Transverse colon (tissue), 4 donors: ENCODE measurements around the gene ZNF423. TPM values are rescaled to one million over a fixed set of nuclear protein-coding genes. Genes with fewer than 3 reads are reported as not detected.

Experiments used
- DNase-seq: peaks from one replicate; pipeline ENCODE4 v3.0.0-alpha.2; 2019
- H3K27ac ChIP-seq, 4 donors: fragments of 200-600 bp; sonication (generic); 2 replicates each; pipeline ENCODE4 v1.5.1; 2016 to 2018; ENCODE audit warnings: inconsistent platforms in 4 of 4
- H3K27me3 ChIP-seq: fragments of 200-600 bp; sonication (generic); 2 replicates; pipeline ENCODE4 v1.5.1; 2017; ENCODE audit warnings: inconsistent platforms
- H3K36me3 ChIP-seq, 4 donors: fragments of 200-600 bp; sonication (generic); 2 replicates each; pipeline ENCODE4 v1.5.1; 2017 to 2019; ENCODE audit warnings: inconsistent platforms in 4 of 4
- H3K4me1 ChIP-seq, 4 donors: fragments of 200-600 bp; sonication (generic); 2 replicates each; pipeline ENCODE4 v1.5.1; 2017 to 2020; ENCODE audit warnings: inconsistent platforms in 4 of 4
- H3K4me3 ChIP-seq, 4 donors: fragments of 200-600 bp; sonication (generic); 1 replicate in 1 of 4; 2 replicates in 3 of 4; pipeline versions ENCODE4 v1.5.1 to v1.6.1; 2017 to 2019; ENCODE audit warnings: inconsistent platforms in 4 of 4
- H3K9me3 ChIP-seq, 2 donors: fragments of 200-600 bp; sonication (generic); 2 replicates each; pipeline ENCODE4 v1.5.1; 2017 to 2019; ENCODE audit warnings: inconsistent platforms in 2 of 2
- EP300 ChIP-seq: sonication (generic); formaldehyde crosslinking; IDR thresholded peaks from one replicate; pipeline ENCODE4 v1.6.1; 2017; ENCODE audit warnings: antibody characterized with exemption, low read depth
- POLR2A ChIP-seq: fragments of 450-650 bp; IDR thresholded peaks from one replicate; pipeline ENCODE4 v1.6.1; 2016; ENCODE audit warnings: antibody characterized with exemption, mild to moderate bottlenecking, moderate library complexity
- POLR2AphosphoS5 ChIP-seq, 3 donors: sonication (generic); formaldehyde crosslinking; IDR thresholded peaks; one replicate each; pipeline ENCODE4 v1.6.1; 2016; ENCODE audit warnings: antibody characterized with exemption in 3 of 3
- WGBS, 2 donors: methylation state at CpG; one replicate each; pipeline ENCODE4 v1.1.5; 2018; ENCODE audit warnings: low coverage in 1 of 2; 5-methylcytosine and 5-hydroxymethylcytosine counted together
- in situ Hi-C, 4 donors: fragments of 200-750 bp; cut with MboI; loops; one replicate each; pipeline versions ENCODE4 v1.15.0 to v1.15.1; 2017; ENCODE audit warnings: low sequenced_read_pairs in 3 of 4, low pct_ligation_motif_present in 1 of 4, low pct_unique_long_range_greater_than_20kb in 1 of 4
- intact Hi-C: fragments of 100-400 bp; cut with DNase I; formaldehyde crosslinking; loops from one replicate; pipeline ENCODE4 v1.15.1; 2023; ENCODE audit warnings: low total_unique reads
- total RNA-seq, 4 donors: library from RNA; depleted of rRNA; stranded (reverse); fragments of >200 nt; gene quantifications; one replicate each; pipeline ENCODE4 v1.1.0, GENCODE V29; 2016
- TF ChIP-seq, protein P1 (sequence below), 5 experiments: fragments of 200-600 bp in 3 of 5; fragments of 450-650 bp in 2 of 5; sonication (generic) in 3 of 5; IDR thresholded peaks; 1 replicate in 2 of 5; 2 replicates in 3 of 5; pipeline ENCODE4 v1.5.1; 2016 to 2017; ENCODE audit warnings: antibody characterized with exemption in 5 of 5, inconsistent platforms in 3 of 5, mild to moderate bottlenecking in 2 of 5, moderate library complexity in 1 of 5

Gene ZNF423
- total RNA-seq, 4 donors from 2014 or later = 4.9 to 13.1 (median 7.2) TPM

DNA sequence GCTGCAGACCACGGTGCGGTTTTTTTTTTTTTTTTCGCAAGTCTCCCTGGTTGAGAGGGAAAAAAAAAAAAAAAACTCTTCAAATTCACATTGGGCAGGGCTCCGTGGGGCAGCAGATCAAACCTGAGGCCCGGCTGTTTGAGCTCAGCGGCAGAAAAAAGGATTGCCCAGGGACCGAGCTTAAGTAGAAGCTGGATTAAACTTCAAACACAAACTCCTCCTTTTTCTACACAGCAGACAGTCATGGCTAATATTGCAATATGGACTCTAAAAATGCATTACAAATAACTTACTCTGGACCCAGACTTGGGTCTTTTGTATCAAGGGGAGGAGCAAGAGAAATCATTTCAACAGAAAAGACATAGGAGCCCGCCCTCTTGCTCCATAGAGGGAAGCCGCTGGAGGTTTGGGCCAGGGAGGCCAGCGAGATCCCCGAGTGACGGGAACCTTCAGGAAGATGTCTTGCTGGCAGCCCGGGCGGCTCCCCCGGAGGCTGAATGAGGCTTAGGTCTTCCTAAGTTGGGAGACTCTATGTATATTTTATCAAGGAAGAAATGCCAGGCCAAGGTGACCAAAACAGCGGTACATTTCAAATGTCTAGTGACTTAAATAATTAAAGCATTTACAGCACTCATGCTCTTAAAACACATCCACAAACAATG lies 167.7 kb downstream of the ZNF423 start:
- no peaks in the 10 kb centered on the region for H3K4me1 ChIP-seq
- H3K4me3 ChIP-seq = no peak overlapping the region
- no peak for DNase-seq
- in situ Hi-C loops (no loop called here), intact Hi-C loops (no loop called here)
- H3K27me3 ChIP-seq = no peaks in the 10 kb centered on the region
- 82% methylated on average over 13 to 16 of the region's 16 CpGs for WGBS, 2 donors
- TF ChIP-seq POLR2AphosphoS5 (IDR thresholded peaks at IDR 0.05) (no peak), EP300 (no peak), POLR2A (no peak)
- TF ChIP-seq, protein P1, sequence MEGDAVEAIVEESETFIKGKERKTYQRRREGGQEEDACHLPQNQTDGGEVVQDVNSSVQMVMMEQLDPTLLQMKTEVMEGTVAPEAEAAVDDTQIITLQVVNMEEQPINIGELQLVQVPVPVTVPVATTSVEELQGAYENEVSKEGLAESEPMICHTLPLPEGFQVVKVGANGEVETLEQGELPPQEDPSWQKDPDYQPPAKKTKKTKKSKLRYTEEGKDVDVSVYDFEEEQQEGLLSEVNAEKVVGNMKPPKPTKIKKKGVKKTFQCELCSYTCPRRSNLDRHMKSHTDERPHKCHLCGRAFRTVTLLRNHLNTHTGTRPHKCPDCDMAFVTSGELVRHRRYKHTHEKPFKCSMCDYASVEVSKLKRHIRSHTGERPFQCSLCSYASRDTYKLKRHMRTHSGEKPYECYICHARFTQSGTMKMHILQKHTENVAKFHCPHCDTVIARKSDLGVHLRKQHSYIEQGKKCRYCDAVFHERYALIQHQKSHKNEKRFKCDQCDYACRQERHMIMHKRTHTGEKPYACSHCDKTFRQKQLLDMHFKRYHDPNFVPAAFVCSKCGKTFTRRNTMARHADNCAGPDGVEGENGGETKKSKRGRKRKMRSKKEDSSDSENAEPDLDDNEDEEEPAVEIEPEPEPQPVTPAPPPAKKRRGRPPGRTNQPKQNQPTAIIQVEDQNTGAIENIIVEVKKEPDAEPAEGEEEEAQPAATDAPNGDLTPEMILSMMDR (IDR thresholded peaks at IDR 0.05) = no peak
- H3K9me3 ChIP-seq = no peaks in the 10 kb centered on the region
- no peak overlapping the region for H3K27ac ChIP-seq
- no peaks in the 10 kb centered on the region for H3K36me3 ChIP-seq

DNA sequence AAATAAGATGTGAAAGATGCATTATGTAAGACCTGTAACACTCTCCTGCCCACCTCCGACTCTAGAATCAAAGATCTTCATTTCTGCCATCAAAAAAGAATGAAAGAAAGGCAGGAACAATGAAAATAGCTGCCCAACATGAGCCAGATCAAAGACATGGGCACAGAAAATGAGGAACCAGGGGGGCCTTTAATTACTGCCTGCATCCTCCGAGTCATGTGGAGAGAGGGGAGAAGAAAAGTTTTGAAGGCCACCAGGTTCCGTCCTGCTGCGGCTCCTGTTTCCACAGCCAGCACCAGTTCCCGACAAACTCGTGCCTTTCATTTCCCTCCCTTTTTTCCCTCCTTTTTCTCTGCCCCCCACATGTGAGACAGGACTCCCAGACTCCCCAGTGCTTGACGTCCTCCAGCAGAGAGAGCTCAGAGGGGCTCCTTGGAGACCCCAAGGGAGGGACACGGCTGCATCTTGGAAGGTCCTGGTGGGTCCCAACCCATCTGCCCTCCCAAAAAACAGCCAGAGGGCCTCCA lies 168.4 kb downstream of the ZNF423 start:
- no peak overlapping the region for H3K4me3 ChIP-seq
- TF ChIP-seq, protein P1 (IDR thresholded peaks at IDR 0.05) = no peak
- no peaks in the 10 kb centered on the region for H3K4me1 ChIP-seq
- H3K27ac ChIP-seq = no peak overlapping the region
- in situ Hi-C loops = no loop called here
- no peaks in the 10 kb centered on the region for H3K27me3 ChIP-seq
- 63% methylated on average over 8 of the region's 8 CpGs; no CpG with 5 or more reads in 1 of the 2 donors for WGBS, 2 donors
- intact Hi-C loops = no loop called here
- H3K9me3 ChIP-seq = no peaks in the 10 kb centered on the region
- DNase-seq = no peak
- no peaks in the 10 kb centered on the region for H3K36me3 ChIP-seq

DNA sequence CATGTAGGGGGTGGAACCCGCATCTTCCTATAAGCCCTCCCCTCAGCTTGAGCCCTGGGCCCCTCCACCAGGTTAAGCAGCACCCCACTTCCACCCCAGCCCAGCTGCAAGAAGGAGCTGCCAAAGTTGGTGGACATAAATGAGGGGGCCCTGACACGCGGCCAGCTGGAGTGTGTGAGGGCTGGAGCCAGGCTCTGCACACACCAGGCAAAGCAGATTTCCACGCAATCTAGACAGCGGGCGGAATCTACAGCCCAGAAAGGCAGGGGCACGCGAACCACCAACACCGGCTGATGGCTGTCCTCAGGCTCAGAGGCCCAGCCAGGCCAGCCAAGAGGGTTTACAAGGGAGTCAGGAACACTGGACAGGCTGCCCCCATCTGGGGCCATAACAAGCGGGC lies 171.2 kb downstream of the ZNF423 start:
- in situ Hi-C loops (no loop called here), intact Hi-C loops (no loop called here)
- Histone ChIP-seq H3K4me1 (no peaks in the 10 kb centered on the region), H3K27me3 (no peaks in the 10 kb centered on the region), H3K27ac (no peak overlapping the region), H3K36me3 (no peaks in the 10 kb centered on the region), H3K4me3 (no peak overlapping the region), H3K9me3 (no peaks in the 10 kb centered on the region)
- WGBS, 2 donors = 87% methylated on average over 10 of the region's 10 CpGs; no CpG with 5 or more reads in 1 of the 2 donors
- no peak for TF ChIP-seq POLR2AphosphoS5 (IDR thresholded peaks at IDR 0.05)
- TF ChIP-seq, protein P1 (IDR thresholded peaks at IDR 0.05) = no peak
- no peak for TF ChIP-seq EP300
- TF ChIP-seq POLR2A = no peak
- DNase-seq = no peak

DNA sequence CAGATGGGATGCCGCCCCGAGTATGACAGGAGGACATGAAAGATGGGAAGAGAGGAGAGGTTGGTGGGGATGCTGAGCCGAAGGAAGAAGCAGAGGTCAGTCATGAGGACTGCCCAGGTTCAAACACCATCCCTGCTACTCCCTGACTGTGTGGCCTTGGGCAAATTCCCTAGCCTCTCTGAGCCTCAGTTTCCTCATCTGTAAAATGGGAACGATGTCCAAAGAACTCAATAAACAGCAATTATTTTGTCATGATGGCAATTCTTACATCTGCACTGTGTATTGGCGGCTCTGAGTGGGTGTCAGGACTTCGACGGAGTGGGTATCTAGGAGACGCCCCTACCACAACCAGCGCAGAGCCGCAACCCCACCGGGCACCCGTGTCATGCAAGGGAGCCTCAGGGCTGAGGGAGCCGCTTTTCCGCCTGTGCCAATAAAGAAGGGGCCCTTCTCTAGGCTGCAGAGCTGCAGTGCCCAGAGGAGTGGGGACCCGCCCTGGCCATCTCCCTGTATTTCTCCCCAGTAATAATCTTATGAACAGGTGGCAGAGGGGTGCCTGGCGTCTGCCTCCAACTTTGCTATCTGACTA lies 173.2 kb downstream of the ZNF423 start:
- Histone ChIP-seq H3K27me3 (no peaks in the 10 kb centered on the region), H3K36me3 (no peaks in the 10 kb centered on the region), H3K27ac (no peak overlapping the region), H3K4me3 (no peak overlapping the region), H3K4me1 (no peaks in the 10 kb centered on the region), H3K9me3 (no peaks in the 10 kb centered on the region)
- WGBS, 2 donors = 93 to 100% methylated on average over 2 to 16 of the region's 16 CpGs
- intact Hi-C loops = no loop called here
- TF ChIP-seq EP300 (no peak), POLR2AphosphoS5 (IDR thresholded peaks at IDR 0.05) (no peak), POLR2A (no peak)
- in situ Hi-C loops = no loop called here
- DNase-seq = no peak
